NCI-H446 treated with DMSO at 0.1 percent for 48 hours (cell line): ENCODE results near the gene TCERG1L.

Experiments
- DNase-seq: peaks from one replicate; lab custom pipeline; 2025; lab: John Stamatoyannopoulos, UW

Gene TCERG1L

GRCh38 chr10:131314799-131315198 is 3.3 kb upstream of the TCERG1L start:
- DNase-seq = no peak

DNA sequence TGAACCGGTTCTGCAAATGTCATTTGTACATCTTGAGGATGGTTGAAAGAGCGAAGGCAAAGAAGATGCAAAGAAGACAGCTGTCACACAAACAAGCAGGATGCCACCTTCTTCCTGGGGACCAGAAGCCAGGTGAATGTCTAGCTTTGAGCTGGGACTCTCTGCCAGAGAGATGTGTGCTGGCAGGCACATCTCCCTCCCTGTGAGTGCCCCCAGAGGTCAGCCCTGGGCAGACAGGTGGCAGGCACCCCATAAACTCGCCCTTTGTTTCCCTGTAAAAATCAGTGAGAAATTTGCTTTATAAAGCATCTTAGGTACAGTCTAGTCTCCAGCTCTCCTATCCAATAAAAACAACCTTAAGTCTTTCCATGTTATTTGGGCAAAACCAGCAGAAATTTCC is 2.6 kb upstream of the TCERG1L start:
- DNase-seq = no peak

DNA sequence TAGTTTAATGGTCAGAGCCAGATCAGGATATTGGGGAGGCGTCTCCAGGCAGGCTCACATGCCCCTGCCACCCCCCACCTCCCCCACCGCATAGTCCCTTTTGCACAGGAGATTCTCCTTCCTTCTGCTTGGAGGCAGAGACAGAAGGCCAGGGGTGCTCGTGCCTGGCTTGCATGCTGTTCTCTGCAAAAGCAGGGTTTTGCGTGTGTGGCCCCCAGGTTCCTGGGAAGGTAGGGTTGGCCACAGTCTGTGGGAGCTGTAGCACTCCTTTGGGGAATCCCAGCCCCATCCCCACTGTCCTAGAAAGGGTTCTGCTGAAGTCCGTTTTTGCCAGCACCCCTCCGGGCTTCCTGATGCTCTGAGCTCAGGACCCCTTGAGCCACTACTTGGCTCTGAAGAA is 1.9 kb upstream of the TCERG1L start:
- DNase-seq = no peak

GRCh38 chr10:131312478-131312836 is 936 bp upstream of the TCERG1L start:
- DNase-seq = no peak

DNA sequence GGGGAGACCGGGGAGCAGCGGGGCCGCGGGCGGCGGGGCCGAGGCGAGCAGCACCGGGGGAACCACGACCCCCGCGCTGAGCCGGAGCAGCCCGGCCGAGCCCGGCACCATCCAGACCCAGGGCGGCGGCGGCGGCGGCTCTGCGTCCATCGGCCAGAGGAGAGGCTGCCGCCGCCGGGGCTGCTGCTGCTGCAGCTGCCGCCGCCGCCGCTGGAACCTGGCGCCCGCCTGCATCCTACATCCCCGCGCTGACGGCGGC is 190 bp downstream of the TCERG1L start:
- DNase-seq = no peak

DNA sequence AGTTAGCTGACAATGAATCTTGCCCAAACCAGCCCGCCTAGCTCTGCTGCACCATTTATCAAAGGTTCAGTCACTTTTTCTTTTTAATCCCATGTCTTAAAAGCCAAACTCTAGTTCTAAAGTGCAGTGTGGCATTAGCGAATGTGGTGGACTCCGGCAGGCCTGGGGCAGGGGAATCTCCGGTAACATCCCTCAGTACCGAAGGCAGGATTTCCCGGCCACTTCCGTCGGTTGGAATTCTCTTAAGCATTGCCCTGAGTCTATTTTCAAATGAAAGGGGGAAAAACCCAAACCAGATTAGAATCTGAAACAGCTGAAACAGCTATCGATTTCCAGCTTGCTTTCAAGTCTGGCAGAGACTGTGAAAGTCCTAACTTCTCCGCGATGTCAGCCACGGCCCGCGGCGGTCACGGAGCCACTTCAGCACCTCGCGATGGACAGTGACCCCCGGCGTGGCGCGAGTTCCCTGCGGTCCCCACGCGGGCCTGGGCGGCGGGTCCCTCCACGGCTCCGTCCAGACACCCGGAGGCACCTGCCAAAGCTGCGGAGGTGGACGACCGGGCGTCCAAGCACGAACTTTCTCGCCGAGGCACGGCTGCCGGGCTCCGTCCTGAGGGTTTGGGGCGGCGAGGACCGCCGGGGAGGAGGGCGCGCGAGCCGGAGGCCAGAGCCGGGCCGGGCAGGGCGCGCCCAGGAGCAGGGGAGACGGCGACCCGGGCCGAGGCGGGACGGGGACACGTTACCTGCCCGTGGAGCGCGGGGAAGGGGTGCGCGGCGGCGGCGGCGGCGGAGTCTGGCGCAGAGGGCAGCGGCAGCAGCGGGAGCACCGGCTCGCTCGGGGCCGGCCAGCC is 745 bp downstream of the TCERG1L start:
- no peak for DNase-seq

GRCh38 chr10:131310142-131310541 is 1.4 kb downstream of the TCERG1L start:
- no peak for DNase-seq

- DNase-seq = no peak
Observed at GRCh38 chr10:131300508-131300907, 11.0 kb downstream of the TCERG1L start.

DNA sequence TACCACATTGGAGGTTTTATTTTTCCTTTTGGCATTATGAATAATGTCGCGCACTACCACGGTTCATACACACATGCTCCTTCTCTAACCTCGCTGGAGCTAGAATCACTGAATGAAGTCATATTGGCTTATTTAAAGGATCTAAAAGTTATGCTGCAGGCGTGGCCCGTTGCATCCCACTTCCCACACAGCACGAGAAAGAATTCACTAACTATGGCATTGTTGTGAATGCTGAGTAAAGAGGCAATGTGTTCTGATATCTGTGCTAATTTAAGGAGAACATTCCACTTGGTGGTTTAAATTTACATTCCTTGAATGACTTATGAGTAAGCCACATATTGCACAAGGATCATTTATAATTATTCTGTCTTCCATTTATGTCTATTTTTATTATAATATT is 20.7 kb downstream of the TCERG1L start:
- no peak for DNase-seq

DNA sequence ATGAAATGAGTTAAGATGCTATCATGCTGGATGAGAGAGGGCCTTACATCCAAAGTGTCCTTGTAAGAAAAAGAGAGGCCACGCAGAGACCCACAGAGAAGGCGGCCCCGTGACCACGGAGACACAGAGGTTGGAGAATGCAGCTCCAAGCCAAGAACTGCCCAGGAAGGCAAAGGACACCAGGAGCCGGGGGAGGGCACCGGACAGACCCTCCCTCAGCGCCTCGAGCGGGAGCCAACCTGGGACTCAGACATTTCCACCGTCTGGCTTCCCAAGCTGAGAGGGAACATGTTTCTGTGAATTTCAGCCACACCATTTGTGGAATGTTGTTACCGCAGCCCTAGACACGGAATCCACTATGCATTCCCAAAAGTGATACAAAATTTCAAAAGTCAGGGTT is 22.9 kb downstream of the TCERG1L start:
- no peak for DNase-seq

GRCh38 chr10:131282961-131283360 is 28.6 kb downstream of the TCERG1L start:
- DNase-seq = no peak

DNA sequence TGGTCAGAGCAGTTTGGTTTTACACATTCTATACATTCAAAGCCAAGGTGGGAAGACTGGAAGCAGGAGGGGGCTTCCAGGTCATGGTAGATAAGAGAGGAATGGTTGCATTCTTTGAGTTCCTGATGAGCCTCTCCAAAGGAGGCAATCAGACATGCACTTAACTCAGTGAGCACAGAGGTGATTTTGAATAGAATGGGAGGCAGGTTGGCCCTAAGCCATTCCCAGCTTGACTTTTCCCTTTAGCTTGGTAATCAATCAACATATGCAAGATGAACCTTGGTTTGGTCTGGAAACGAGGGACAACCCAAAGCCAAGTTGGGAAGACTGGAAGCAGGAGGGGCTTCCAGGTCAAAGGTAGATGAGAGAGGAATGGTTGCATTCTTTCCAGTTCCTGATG is 31.4 kb downstream of the TCERG1L start:
- no peak for DNase-seq

GRCh38 chr10:131279516-131279915 is 32.0 kb downstream of the TCERG1L start:
- no peak for DNase-seq

DNA sequence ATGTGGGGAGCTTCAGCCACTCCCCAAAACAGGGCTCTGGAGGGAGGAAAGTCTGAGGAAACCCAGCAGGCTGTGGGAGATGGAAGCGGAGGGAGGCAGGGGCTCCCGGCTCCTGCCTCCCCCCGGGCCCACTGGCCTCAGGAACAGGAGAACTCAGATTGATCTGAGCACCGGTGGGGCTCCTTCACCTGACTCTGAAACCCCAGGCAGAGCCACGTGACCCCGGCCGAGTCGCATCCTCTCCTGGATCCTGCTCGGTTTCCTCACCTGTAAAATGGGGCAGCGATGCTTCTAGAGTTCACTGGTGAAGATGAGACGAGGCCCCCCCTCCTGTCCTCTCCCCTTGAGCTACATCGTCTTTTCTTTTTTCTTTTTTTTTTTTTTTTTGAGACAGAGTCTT is 33.6 kb downstream of the TCERG1L start:
- no peak for DNase-seq

DNA sequence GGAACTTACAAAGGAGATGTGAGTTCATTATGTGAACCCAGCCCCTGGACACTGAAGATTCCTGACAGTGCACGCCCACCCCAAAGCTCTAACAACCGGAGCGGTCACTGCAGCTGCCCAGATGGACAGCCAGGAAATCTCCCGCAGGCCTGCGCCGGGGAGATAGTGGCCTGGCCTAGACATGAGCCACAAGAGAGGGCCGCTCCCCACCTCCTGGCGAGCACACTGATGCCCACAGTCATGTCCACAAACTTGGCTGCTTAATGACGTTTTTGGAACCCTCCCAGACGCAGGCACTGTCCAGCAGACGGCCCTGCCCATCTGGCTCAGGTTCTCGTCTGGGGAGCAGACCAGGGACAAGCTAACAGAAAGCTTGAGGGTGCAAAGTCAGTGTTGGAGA is 34.2 kb downstream of the TCERG1L start:
- DNase-seq = no peak

DNA sequence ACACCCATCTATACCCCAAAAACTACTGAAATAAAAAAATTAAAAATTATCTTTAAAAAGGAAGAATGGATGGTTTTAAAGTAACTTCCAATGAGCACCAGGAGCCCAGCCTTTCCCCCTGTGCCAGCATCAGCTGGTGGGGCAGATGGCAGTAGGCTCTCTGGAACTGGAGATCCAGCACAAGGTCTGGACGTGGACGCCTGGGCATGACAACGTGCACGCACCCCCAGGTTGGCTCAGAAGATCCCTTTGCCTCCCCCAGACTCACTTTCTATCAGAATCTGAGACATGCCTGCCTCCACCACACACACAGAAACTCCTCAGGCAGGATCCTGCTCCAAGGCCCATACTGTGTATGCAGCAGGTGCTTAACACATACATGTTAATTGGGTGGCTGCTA is 35.8 kb downstream of the TCERG1L start:
- DNase-seq = no peak

DNA sequence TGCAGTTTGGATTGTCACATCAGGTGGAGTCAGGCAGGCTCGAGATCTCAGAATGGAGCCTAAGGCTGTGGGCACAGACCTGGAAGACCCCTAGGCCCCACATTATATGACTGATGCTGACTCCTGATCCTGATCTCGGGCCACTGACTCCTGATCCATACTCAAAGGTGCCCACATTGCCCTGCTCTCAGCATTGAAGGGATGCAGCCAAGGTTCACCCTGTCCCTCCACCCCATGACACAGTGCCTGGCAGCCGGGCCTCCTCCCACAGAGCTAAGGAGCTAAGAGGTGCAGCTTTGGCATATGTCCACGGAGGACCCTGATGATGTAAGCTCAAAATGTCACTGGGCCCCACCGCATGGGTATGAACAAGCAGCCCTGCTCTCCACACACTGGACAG is 36.6 kb downstream of the TCERG1L start:
- DNase-seq = no peak

- no peak for DNase-seq
Observed at GRCh38 chr10:131274133-131274880, 37.2 kb downstream of the TCERG1L start.

- no peak for DNase-seq
Observed at GRCh38 chr10:131273476-131273875, 38.0 kb downstream of the TCERG1L start.

- DNase-seq = no peak
Observed at GRCh38 chr10:131272897-131273451, 38.5 kb downstream of the TCERG1L start.

GRCh38 chr10:131271966-131272365 is 39.6 kb downstream of the TCERG1L start:
- no peak for DNase-seq

DNA sequence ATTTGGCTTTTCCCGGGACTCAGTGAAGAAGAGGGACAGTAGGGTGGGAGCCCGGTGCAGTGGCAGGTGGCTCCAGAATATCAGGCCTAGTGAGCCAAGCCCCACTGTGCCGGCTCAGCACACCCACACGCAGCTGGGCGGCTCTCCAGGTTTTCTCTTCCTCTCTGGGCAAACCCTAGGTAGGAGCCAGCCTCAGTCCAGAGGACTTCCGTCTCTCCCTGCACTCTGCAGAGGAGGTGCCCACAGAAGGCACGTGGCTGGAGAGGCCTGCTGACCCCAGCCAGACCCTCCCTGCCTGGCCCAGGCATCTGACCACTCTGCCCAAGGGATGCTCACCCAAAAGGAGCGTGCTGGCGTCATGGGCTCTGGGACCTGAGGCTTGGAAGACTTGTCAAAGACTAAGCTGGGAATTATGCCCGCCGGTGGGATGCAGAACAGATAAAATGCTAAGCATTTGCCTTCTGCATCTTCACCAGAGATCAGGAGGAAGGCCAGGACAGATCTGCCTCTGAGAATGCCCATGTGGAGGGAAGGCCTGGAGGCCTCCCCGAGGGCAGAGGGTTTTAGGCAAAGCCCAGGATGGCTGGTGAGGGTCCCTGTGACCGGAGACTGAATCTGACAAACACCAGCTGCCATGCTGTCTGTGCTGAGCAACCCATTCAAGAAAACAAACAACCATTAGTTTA is 40.2 kb downstream of the TCERG1L start:
- no peak for DNase-seq
